Measurements from ENCODE around the gene NSUN7. TPM values are rescaled to one million over a fixed set of nuclear protein-coding genes. Genes with fewer than 3 reads are reported as not detected.

The NSUN7 gene
- polyA plus RNA-seq, 1 donor (not counting 4 experiments of a cell fraction or from before 2014, with no cell fraction given) = 0.03 TPM

- H3K4me3 ChIP-seq (ENCODE audit: control insufficient read depth in 2 of 3, extremely low read depth in 1 of 3, insufficient read depth in 2 of 3, low read depth in 1 of 3, low read length in 3 of 3) = no peak overlapping the region
- H3K9ac ChIP-seq (ENCODE audit: control insufficient read depth, extremely low read depth, insufficient read depth, low read length) = no peak overlapping the region
- peak; percentile 48 for FAIRE-seq
- no peaks in the 10 kb centered on the region for H4K20me1 ChIP-seq (ENCODE audit: control insufficient read depth, extremely low read depth, insufficient read depth, low read length)
- H3K9me3 ChIP-seq (ENCODE audit: control insufficient read depth, low read depth, low read length) = no peaks in the 10 kb centered on the region
- peaks cover 17 to 26% of the 10 kb centered on the region in 2 experiments for H3K36me3 ChIP-seq (ENCODE audit: control insufficient read depth in 2 of 2, extremely low read depth in 1 of 2, insufficient read depth in 2 of 2, low read length in 2 of 2)
- DNase-seq (ENCODE audit: low read depth, low spot score) = no peak
- no peak overlapping the region for H3K4me2 ChIP-seq (ENCODE audit: control insufficient read depth, extremely low read depth, insufficient read depth, low read depth, low read length)
- no peak overlapping the region for H2AFZ ChIP-seq (ENCODE audit: control insufficient read depth, low read length)
- TF ChIP-seq, protein P1, sequence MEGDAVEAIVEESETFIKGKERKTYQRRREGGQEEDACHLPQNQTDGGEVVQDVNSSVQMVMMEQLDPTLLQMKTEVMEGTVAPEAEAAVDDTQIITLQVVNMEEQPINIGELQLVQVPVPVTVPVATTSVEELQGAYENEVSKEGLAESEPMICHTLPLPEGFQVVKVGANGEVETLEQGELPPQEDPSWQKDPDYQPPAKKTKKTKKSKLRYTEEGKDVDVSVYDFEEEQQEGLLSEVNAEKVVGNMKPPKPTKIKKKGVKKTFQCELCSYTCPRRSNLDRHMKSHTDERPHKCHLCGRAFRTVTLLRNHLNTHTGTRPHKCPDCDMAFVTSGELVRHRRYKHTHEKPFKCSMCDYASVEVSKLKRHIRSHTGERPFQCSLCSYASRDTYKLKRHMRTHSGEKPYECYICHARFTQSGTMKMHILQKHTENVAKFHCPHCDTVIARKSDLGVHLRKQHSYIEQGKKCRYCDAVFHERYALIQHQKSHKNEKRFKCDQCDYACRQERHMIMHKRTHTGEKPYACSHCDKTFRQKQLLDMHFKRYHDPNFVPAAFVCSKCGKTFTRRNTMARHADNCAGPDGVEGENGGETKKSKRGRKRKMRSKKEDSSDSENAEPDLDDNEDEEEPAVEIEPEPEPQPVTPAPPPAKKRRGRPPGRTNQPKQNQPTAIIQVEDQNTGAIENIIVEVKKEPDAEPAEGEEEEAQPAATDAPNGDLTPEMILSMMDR (optimal IDR thresholded peaks at IDR 0.05 in 1 of 3, IDR thresholded peaks at IDR 0.05 in 1 of 3, conservative IDR thresholded peaks at IDR 0.05 in 1 of 3; ENCODE audit: extremely low read depth in 1 of 3, insufficient read depth in 2 of 3, low read length in 3 of 3) = no peak
- TF ChIP-seq EZH2 (IDR thresholded peaks at IDR 0.05; ENCODE audit: low read length) = no peak
- dilution Hi-C loops (cut with MboI; ENCODE audit: extremely low pct_ligation_motif_present, low sequenced_read_pairs) = no loop called here
- no peaks in the 10 kb centered on the region for H3K79me2 ChIP-seq (ENCODE audit: control insufficient read depth, insufficient read depth, low read length)
- H3K27ac ChIP-seq (ENCODE audit: control insufficient read depth, insufficient read depth, low read length) = no peak overlapping the region
- no peaks in the 10 kb centered on the region for H3K27me3 ChIP-seq (ENCODE audit: control insufficient read depth, extremely low read depth, insufficient read depth, low read length)
- H3K9me1 ChIP-seq (ENCODE audit: control insufficient read depth, extremely low read depth, insufficient read depth, low read length) = no peaks in the 10 kb centered on the region
- H3K4me1 ChIP-seq (ENCODE audit: control insufficient read depth, extremely low read depth, insufficient read depth, low read length) = peaks cover 4% of the 10 kb centered on the region
Observed at GRCh38 chr4:40837094-40837870, 87.5 kb downstream of the NSUN7 start.

DNA sequence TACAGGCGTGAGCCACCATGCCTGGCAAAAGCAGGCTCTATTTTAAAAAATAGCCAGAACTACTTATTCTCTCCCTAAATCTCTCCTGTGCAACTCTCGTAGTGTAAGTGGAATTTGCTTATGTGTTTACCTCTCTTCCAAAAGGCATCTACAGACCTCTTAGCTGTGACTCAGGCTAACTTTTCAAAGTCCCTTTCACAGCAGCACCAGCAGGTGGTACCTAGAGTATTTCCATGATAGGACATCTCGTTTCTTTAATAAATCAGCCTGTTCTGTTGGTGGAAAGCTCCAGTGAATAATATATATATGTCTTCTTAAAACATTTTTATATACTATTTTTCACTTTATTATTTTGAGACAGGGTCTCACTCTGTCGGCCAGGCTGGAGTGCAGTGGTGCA is 89.0 kb downstream of the NSUN7 start:
- FAIRE-seq (no peak), DNase-seq (ENCODE audit: low read depth, low spot score) (no peak)
- no peaks in the 10 kb centered on the region for H4K20me1 ChIP-seq (ENCODE audit: control insufficient read depth, extremely low read depth, insufficient read depth, low read length)
- no peak overlapping the region for H3K4me2 ChIP-seq (ENCODE audit: control insufficient read depth, extremely low read depth, insufficient read depth, low read depth, low read length)
- H3K9ac ChIP-seq (ENCODE audit: control insufficient read depth, extremely low read depth, insufficient read depth, low read length) = no peak overlapping the region
- no peaks in the 10 kb centered on the region for H3K79me2 ChIP-seq (ENCODE audit: control insufficient read depth, insufficient read depth, low read length)
- no peaks in the 10 kb centered on the region for H3K27me3 ChIP-seq (ENCODE audit: control insufficient read depth, extremely low read depth, insufficient read depth, low read length)
- peaks cover 20 to 22% of the 10 kb centered on the region in 2 experiments for H3K36me3 ChIP-seq (ENCODE audit: control insufficient read depth in 2 of 2, extremely low read depth in 1 of 2, insufficient read depth in 2 of 2, low read length in 2 of 2)
- TF ChIP-seq, protein P1 (optimal IDR thresholded peaks at IDR 0.05 in 1 of 3, IDR thresholded peaks at IDR 0.05 in 1 of 3, conservative IDR thresholded peaks at IDR 0.05 in 1 of 3; ENCODE audit: extremely low read depth in 1 of 3, insufficient read depth in 2 of 3, low read length in 3 of 3) = no peak
- no peak for TF ChIP-seq EZH2 (IDR thresholded peaks at IDR 0.05; ENCODE audit: low read length)
- no peaks in the 10 kb centered on the region for H3K9me3 ChIP-seq (ENCODE audit: control insufficient read depth, low read depth, low read length)
- no peaks in the 10 kb centered on the region for H3K9me1 ChIP-seq (ENCODE audit: control insufficient read depth, extremely low read depth, insufficient read depth, low read length)
- no peak overlapping the region for H2AFZ ChIP-seq (ENCODE audit: control insufficient read depth, low read length)
- no peak overlapping the region for H3K27ac ChIP-seq (ENCODE audit: control insufficient read depth, insufficient read depth, low read length)
- no peak overlapping the region for H3K4me3 ChIP-seq (ENCODE audit: control insufficient read depth in 2 of 3, extremely low read depth in 1 of 3, insufficient read depth in 2 of 3, low read depth in 1 of 3, low read length in 3 of 3)
- H3K4me1 ChIP-seq (ENCODE audit: control insufficient read depth, extremely low read depth, insufficient read depth, low read length) = peaks cover 4% of the 10 kb centered on the region
- dilution Hi-C loops (cut with MboI; ENCODE audit: extremely low pct_ligation_motif_present, low sequenced_read_pairs) = no loop called here

Data from keratinocyte (primary cell).